Cardiac fibroblast (primary cell): ENCODE measurements around the gene MARCKSL1.

Experiments
- DNase-seq, 2 donors: peaks; one replicate each; pipeline versions ENCODE4 v3.0.0 to v3.0.0-alpha.2; 2010; ENCODE audit warnings: low read depth in 2 of 2
- H3K4me3 ChIP-seq, 2 donors: replicated peaks in 1 of 2; 1 replicate in 1 of 2; 2 replicates in 1 of 2; pipeline ENCODE4 v1.5.1; 2011; ENCODE audit warnings: low read depth in 2 of 2, low read length in 2 of 2, mild to moderate bottlenecking in 2 of 2, moderate library complexity in 1 of 2
- CTCF ChIP-seq: IDR thresholded peaks from one replicate; pipeline ENCODE4 v1.5.1; 2011; ENCODE audit warnings: low read depth, mild to moderate bottlenecking, low read length, inconsistent platforms

MARCKSL1 gene

GRCh38 chr1:32352831-32353383 lies 16.9 kb upstream of the MARCKSL1 start:
- no peak for TF ChIP-seq CTCF
- DNase-seq: peak in 1 of 2 donors; percentile 51
- no peak overlapping the region for H3K4me3 ChIP-seq

- no peak for DNase-seq
- H3K4me3 ChIP-seq: peak overlapping the region; percentile 59 to 62
- TF ChIP-seq CTCF: no peak
Measured at GRCh38 chr1:32352239-32352745, 16.3 kb upstream of the MARCKSL1 start.

DNA sequence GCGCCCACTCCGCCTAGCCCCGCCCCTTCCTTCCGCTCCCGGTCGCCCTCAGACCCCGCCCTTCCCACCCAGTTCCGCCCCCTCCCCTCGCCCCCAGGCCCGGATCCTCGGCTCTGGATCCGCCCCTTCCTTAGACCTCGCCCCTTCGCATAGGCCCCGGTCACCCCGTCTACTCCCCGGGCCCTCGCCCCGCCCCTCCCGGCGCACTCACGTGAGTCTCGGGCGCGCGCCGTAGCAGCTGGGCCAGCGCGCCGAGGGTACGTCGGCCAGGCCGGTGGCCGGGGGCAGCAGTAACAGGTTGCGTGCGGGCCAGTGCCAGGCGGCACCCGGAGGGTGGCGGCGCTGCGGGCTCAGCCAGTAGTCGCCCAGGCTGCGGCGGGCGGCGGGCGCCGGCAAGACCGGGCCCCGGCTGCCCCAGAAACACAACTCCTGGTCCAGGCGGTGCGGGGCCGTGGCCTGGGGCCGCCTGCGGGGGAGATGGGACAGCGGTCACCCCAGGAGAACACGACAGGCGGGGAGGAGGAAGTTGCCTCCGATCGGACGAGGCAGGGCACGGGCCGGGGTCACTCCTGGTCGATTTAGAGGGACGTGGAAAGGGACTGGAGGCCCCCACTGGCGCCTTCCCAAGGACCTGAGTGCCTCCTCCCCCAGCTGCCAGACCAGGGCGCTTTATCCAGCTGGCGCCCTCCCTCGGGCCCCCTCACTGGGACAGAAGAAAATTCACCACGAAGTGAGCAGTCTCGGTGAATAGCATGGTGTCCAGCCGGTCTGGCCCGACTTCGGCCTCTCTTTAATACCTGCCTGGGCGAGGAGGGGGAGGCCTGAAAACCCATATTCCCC lies 15.6 kb upstream of the MARCKSL1 start:
- H3K4me3 ChIP-seq: peak overlapping the region; percentile 59 to 62

DNA sequence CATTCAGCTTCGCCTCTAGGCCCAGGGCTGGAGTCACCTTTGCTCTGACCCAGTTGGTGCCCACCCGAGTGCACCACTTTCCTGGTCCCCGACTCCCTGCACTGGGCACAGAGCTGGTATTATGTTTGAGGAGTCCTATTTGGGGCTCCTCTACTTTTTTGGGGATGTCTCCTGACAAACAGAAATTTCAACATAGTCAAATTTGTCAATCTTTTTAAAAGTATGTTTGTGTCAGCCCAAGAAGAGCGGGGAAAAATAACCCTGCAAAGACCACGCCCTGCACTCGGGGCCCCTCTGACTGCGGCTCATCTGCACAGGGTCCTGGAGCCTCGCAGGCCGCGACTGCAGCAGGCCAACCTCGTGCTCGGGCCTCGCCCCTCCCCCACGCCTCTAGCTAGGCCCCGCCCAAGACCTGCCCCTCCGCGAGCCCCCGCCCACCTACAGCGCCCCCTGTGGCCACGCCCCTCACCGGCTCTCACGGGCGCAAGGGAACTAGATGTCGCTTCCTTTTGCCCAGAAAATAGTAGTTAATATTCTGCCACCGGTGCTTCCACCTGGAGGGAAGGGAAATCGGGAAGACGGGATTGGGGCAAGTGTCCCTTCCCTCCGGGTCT lies 14.9 kb upstream of the MARCKSL1 start:
- DNase-seq: peak; percentile 73 to 77
- peak overlapping the region; percentile 59 to 62 for H3K4me3 ChIP-seq
- peak; percentile 34 for TF ChIP-seq CTCF

More for the DNA sequence above, 15.6 kb upstream of the MARCKSL1 start:
- TF ChIP-seq CTCF: no peak
- peak; percentile 87 to 96 for DNase-seq

GRCh38 chr1:32349211-32349708 lies 13.2 kb upstream of the MARCKSL1 start:
- DNase-seq: peak; percentile 84 to 92
- TF ChIP-seq CTCF: no peak
- no peak overlapping the region for H3K4me3 ChIP-seq

- H3K4me3 ChIP-seq: no peak overlapping the region
- no peak for TF ChIP-seq CTCF
- no peak for DNase-seq
Measured at GRCh38 chr1:32346532-32347157, 10.6 kb upstream of the MARCKSL1 start.
